ENCODE measurements around the gene CSAG2.

The CSAG2 gene

DNA sequence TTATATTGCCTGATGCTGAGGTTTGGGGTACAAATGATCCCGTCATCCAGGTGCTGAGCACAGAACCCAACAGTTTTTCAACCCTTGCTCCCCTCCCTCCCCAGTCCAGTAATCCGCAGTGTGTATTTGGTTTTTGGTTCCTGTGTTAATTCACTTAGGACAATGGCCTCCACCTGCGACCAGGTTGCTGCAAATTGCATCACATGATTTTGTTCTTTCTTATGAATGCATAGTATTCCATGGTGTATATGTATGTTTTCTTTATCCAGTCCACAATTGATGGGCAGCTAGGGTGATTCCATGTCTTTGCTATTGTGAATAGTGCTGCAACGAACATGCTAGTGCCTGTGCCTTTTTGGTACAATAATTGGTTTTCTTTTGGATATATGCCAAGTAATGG is 46.0 kb downstream of the CSAG2 start:
- DNase-seq (ENCODE audit: low read depth): no peak
- TF ChIP-seq, protein P1, sequence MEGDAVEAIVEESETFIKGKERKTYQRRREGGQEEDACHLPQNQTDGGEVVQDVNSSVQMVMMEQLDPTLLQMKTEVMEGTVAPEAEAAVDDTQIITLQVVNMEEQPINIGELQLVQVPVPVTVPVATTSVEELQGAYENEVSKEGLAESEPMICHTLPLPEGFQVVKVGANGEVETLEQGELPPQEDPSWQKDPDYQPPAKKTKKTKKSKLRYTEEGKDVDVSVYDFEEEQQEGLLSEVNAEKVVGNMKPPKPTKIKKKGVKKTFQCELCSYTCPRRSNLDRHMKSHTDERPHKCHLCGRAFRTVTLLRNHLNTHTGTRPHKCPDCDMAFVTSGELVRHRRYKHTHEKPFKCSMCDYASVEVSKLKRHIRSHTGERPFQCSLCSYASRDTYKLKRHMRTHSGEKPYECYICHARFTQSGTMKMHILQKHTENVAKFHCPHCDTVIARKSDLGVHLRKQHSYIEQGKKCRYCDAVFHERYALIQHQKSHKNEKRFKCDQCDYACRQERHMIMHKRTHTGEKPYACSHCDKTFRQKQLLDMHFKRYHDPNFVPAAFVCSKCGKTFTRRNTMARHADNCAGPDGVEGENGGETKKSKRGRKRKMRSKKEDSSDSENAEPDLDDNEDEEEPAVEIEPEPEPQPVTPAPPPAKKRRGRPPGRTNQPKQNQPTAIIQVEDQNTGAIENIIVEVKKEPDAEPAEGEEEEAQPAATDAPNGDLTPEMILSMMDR (IDR thresholded peaks at IDR 0.05; ENCODE audit: control insufficient read depth, insufficient read depth, low read depth, low read length, missing control alignments): no peak
- H3K4me3 ChIP-seq (ENCODE audit: control insufficient read depth, low read depth, low read length): no peak overlapping the region

DNA sequence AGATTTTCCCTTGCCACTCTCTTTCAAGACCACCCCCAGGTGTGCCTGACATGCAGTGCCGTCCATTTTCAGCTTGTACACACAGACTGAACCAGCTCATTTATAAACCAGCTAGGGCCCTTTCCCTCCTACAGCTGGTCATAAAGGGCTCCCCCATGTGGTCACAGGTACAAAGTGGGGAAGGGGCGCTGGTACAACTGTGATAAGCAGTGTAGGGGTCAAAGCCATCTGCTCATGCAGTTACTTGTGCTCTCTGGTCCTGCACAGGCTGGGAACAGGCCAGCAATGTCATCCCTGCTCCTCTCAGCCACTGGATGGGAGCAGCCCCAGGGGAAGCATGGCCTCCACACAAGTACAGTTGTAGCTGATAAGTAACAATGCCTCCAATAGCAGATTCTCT is 50.8 kb downstream of the CSAG2 start:
- TF ChIP-seq, protein P1 (IDR thresholded peaks at IDR 0.05; ENCODE audit: control insufficient read depth, insufficient read depth, low read depth, low read length, missing control alignments): no peak
- DNase-seq (ENCODE audit: low read depth): no peak
- no peak overlapping the region for H3K4me3 ChIP-seq (ENCODE audit: control insufficient read depth, low read depth, low read length)

All from AG09309 (cell line).